HEK293 (cell line): ENCODE results near the gene DBI.

Experiments
- CTCF ChIP-seq: fragments of 450-650 bp; formaldehyde crosslinking; IDR thresholded peaks from 2 replicates; pipeline ENCODE4 v1.5.1; 2016; ENCODE audit warnings: missing biosample characterization, missing genetic modification characterization
- GLIS1 ChIP-seq: fragments of 450-650 bp; formaldehyde crosslinking; IDR thresholded peaks from 2 replicates; pipeline ENCODE4 v1.5.1; 2016; ENCODE audit warnings: missing biosample characterization, missing genetic modification characterization
- MZF1 ChIP-seq: fragments of 450-650 bp; formaldehyde crosslinking; IDR thresholded peaks from 2 replicates; pipeline ENCODE4 v1.5.1; 2017; ENCODE audit warnings: missing biosample characterization, missing genetic modification characterization, borderline replicate concordance
- ZBTB21 ChIP-seq: fragments of 450-650 bp; formaldehyde crosslinking; IDR thresholded peaks from 2 replicates; pipeline ENCODE4 v1.5.1; 2017; ENCODE audit warnings: missing biosample characterization, missing genetic modification characterization
- ZNF324 ChIP-seq: fragments of 450-650 bp; formaldehyde crosslinking; IDR thresholded peaks from 2 replicates; pipeline ENCODE4 v1.5.1; 2016; ENCODE audit warnings: missing biosample characterization, missing genetic modification characterization
- ZNF416 ChIP-seq: fragments of 450-650 bp; formaldehyde crosslinking; IDR thresholded peaks from 2 replicates; pipeline ENCODE4 v1.5.1; 2016; ENCODE audit warnings: missing biosample characterization, missing genetic modification characterization
- ZNF548 ChIP-seq: fragments of 450-650 bp; formaldehyde crosslinking; IDR thresholded peaks from 2 replicates; pipeline ENCODE4 v1.5.1; 2016; ENCODE audit warnings: missing biosample characterization, missing genetic modification characterization
- ZNF785 ChIP-seq: fragments of 450-650 bp; formaldehyde crosslinking; IDR thresholded peaks from 2 replicates; pipeline ENCODE4 v1.5.1; 2016; ENCODE audit warnings: missing biosample characterization, missing genetic modification characterization
- ZSCAN30 ChIP-seq: fragments of 450-650 bp; IDR thresholded peaks from 2 replicates; pipeline ENCODE4 v1.5.1; 2018; ENCODE audit warnings: missing biosample characterization, mild to moderate bottlenecking, missing genetic modification characterization, moderate library complexity
- TF ChIP-seq, protein P1 (sequence below): fragments of 450-650 bp; formaldehyde crosslinking; IDR thresholded peaks from 2 replicates; pipeline ENCODE4; 2016; ENCODE audit warnings: missing biosample characterization, missing genetic modification characterization
- TF ChIP-seq, protein P2 (sequence below): fragments of 450-650 bp; formaldehyde crosslinking; IDR thresholded peaks from 2 replicates; pipeline ENCODE4 v1.5.1; 2016; ENCODE audit warnings: missing biosample characterization, missing genetic modification characterization, low read depth
- TF ChIP-seq, protein P3 (sequence below): fragments of 450-650 bp; IDR thresholded peaks from 2 replicates; pipeline ENCODE4 v1.5.1; 2018; ENCODE audit warnings: missing biosample characterization, missing genetic modification characterization

DNA sequence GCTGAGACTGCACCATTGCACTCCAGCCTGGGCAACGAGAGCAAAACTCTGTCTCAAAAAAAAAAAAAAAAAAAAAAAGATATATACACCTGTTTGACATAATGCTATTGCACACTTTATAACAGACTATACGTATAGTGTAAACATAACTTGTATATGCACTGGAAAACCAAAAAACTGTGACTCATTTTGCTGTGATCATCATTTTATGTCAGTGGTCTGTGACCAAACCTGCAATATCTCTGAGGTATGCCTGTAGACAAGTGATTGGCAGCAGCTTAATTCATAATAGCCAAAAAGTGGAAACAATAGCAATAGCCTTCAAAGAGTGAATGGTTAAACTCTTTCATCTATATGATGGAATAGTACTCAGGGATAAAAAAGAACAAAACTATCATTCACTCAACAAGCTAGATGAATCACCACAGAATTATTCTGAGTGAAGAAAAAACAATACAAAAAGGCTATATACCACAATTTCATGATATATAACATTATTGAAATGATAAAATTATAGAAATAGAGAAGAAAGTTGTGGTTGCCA lies 6.3 kb upstream of the DBI start:
- TF ChIP-seq, protein P1, sequence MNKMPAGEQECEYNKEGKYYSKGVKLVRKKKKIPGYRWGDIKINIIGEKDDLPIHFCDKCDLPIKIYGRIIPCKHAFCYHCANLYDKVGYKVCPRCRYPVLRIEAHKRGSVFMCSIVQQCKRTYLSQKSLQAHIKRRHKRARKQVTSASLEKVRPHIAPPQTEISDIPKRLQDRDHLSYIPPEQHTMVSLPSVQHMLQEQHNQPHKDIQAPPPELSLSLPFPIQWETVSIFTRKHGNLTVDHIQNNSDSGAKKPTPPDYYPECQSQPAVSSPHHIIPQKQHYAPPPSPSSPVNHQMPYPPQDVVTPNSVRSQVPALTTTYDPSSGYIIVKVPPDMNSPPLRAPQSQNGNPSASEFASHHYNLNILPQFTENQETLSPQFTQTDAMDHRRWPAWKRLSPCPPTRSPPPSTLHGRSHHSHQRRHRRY (tag by site-specific recombination): no peak
- TF ChIP-seq ZNF416 (tag by site-specific recombination): no peak
- no peak for TF ChIP-seq ZBTB21 (tag by site-specific recombination)
- no peak for TF ChIP-seq ZNF548 (tag by site-specific recombination)
- TF ChIP-seq, protein P2, sequence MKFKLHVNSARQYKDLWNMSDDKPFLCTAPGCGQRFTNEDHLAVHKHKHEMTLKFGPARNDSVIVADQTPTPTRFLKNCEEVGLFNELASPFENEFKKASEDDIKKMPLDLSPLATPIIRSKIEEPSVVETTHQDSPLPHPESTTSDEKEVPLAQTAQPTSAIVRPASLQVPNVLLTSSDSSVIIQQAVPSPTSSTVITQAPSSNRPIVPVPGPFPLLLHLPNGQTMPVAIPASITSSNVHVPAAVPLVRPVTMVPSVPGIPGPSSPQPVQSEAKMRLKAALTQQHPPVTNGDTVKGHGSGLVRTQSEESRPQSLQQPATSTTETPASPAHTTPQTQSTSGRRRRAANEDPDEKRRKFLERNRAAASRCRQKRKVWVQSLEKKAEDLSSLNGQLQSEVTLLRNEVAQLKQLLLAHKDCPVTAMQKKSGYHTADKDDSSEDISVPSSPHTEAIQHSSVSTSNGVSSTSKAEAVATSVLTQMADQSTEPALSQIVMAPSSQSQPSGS (tag by site-specific recombination): no peak
- TF ChIP-seq ZSCAN30: no peak
- TF ChIP-seq ZNF324: no peak
- TF ChIP-seq CTCF (tag by site-specific recombination): no peak
- TF ChIP-seq GLIS1: no peak
- TF ChIP-seq, protein P3, sequence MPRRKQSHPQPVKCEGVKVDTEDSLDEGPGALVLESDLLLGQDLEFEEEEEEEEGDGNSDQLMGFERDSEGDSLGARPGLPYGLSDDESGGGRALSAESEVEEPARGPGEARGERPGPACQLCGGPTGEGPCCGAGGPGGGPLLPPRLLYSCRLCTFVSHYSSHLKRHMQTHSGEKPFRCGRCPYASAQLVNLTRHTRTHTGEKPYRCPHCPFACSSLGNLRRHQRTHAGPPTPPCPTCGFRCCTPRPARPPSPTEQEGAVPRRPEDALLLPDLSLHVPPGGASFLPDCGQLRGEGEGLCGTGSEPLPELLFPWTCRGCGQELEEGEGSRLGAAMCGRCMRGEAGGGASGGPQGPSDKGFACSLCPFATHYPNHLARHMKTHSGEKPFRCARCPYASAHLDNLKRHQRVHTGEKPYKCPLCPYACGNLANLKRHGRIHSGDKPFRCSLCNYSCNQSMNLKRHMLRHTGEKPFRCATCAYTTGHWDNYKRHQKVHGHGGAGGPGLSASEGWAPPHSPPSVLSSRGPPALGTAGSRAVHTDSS: no peak
- TF ChIP-seq MZF1: no peak
- TF ChIP-seq ZNF785: no peak
